GM18861 (cell line): Measurements from ENCODE around the gene HLA-F.

Source experiments
- ATAC-seq: cut with Tn5 transposase; IDR thresholded peaks from one replicate; pipeline ENCODE4 v1.9.1; 2021; ENCODE audit not compliant: unreplicated experiment

The HLA-F gene

DNA sequence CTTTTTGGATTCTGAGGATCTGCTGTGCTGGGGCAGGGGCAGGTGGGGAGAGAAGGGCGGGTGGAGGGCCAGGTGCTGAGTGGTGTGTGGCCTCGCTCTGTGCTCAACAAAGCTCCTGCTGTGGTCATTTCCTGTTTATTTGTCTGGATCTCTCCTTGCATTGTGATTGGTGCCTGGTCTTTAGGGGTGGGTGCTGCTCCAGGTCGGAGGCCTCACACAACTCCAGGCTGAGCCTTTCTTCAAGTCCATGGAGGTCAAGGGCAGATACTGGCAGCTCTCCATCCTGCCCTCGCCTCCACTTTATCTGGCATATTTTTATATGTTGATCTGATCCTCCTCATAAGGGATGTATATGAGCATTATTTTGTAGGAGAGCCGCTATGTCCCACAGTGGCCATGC is 36.2 kb downstream of the HLA-F start:
- ATAC-seq, result no peak

DNA sequence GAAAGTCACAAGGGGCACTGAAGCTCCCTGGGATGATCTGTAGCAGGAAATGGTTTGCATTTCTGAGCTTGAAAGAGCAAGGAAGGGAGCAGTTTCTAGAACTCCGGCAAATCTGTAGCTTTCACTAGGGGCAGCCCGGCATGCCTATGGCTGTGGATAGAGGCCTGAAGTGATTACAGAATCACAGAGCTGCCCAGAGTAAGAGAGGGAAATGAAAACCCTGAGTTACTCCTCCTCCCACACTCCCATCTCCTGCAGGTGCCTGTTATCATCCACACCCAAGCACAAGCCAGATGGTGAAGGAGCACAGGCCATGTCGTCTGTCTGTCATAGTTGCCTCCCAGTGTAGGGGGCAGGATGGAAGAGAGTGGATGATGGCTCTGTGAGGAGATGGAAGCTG is 37.1 kb downstream of the HLA-F start:
- no peak for ATAC-seq

DNA sequence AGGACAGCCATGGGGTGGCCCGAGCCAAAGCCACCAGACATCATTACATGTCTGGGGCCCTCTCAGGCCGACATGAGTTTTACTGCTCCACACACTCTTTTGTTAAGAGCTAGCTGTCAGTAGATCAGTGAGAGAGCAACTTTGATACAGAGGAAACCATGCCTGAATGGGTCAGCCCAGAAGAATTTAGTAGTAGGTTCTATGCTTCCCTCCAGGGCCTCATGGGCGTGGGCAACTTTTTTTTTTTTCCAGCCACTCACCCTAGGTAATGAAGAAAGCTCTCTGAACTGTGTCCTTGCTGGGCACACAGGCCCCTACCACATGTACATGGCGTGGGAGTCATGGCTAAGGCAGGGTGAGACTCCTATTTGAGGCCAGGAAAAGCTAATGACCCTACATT is 38.8 kb downstream of the HLA-F start:
- ATAC-seq, result no peak

DNA sequence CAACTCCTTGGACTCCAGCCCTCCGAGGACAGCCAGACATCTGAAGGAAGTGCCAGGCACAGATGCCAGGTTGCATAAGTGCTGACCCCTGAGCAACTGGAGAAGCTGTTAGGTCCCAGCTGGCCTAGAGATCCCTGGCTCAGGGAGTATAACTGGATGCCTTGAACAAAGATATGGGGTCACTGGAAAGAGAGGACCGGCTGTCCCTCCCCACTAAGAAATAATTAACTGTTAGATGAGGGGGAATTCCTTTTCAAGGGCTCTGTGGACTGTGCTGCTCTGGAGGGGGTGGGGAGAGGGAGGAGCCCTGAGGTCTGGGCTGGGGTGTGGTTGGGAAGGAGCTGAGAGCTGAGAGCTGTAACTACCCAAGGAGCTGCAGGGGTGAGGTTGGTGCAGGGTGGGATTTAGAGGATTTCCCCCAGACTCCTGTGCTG is 39.6 kb downstream of the HLA-F start:
- no peak for ATAC-seq

DNA sequence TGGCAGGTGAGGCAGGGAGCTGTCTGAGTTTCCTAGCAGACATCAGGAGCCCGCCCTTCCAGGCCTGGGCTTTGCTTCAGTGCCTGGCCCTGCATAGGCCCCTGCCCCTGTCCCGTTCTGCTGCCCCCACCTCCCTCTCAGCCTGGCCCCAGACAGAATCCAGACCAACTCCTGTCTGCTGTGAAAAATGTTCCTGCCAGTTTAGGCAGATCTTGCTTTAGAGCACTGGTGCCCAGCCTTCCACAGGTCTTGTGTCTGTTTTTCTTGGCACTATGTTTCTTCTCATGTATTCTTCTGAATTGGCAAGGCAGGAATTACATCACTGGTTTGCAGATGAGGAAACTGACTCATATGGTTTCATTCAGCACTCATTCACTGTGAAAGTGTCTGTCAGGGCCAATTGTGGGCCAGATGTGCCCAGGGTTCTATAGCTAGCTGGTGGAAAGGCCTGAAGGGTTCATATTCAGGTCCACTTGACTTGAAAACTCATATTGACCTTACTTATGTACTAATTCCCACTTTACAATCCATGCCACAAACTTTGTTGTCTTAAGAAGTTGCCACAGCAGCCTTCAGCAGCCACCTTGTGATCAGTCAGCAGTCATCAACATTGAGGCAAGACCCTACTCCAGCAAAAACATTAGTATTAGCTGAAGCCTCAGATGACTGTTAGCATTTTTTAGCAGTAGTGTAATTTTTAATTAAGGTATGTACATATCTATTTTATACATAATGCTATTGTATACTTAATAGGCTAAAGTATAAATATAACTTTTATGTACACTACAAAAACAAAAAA is 40.5 kb downstream of the HLA-F start:
- no peak for ATAC-seq

DNA sequence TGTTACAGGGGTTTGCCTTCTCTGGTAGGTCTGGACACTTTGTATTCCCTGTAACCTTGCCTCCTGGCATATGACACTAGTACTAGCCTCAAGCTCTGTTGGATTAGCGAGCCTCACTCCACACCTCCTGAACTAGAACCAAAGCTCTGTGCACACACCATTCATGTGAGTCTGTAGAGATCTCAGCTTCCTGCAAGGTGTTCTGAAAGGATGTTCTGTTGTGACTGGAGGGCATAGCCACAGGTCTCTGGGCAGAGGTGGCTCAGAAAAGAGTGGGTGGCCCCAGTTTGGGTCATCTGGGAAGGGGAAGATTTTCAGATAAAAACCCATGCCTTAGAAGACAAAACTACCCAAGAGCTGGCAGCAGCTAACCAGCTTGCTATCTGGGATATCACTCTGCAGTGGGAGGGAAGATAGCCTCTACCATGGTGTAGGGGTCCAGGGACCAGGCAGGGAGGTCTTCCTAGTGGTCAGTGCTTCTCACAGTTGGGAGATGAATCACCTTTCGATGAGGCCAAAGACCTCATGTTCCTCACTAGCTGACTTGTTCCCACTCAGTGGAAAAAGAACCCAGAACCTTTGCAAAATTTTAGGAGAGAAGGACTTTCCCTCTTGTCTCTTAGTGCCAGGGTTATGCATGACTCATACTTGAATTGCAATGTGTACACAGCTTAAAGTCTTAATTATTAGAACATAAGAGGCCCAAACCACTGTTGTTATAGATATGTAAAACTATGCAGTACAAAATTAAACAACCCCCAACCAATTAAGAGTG is 41.4 kb downstream of the HLA-F start:
- no peak for ATAC-seq

DNA sequence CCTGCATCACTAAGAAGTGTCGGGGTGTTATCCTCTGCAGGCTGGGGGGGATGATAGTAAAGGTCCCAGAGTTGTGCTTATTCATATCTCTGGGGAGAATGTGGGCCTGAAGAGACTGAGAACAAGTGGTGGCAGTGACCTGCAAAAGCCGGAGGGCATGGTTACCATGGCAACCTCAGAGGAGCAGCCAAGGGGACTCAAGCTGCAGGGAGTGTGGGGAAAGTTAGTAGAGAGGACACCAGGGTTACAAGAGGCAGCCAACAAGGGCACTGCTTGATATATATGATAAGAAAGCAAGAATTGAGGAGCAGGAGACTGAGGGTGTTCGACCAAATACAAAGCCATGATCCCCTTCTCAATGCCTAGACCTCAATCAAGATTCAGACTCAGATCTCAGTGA is 46.1 kb downstream of the HLA-F start:
- no peak for ATAC-seq

DNA sequence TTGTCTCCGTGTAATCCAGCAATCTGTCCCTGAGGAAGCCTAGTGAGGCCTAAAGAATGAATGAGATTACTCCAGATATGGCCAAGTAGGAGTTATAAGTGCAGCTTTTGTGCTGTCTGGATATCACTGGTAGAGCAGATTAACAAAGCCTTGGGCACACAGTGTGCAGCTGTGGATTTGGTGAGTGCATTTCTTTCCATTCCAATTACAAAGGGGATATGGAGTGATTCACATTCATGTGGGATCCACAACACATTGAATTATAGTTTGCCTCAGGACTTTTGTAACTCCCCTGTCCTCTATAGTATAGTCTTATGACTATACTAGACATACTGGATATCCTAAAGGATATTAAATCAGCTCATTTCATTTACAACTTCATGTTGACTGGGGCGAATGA is 47.1 kb downstream of the HLA-F start:
- no peak for ATAC-seq

DNA sequence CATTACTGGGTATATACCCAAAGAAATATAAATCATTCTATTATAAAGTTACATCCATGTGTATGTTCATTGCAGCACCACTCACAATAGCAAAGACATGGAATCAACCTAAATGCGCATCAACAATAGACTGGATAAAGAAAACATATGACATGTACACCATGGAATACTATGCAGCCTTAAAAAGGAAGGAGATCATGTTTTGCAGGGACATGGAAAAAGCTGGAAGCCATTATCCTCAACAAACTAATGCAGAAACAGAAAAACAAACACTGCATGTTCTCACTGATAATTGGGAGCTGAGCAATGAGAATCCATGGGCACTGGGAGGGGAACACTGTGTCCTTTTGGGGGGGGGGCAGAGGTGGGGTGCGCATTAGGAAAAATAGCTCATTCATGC is 53.5 kb downstream of the HLA-F start:
- no peak for ATAC-seq
